Activated T-helper 1 cell treated with anti-CD3 and anti-CD28 coated beads, Interleukin-12 subunit alpha, Interleukin-12 subunit beta, Interleukin-2, Interleukin-4 antibody, amounts not matched to agents 30 ng/mL and 10 ng/mL and 1 ng/mL, durations not matched to agents 14 hours and 24 hours and 36 hours (primary cell): ENCODE measurements around the gene TRIM52. TPM values are rescaled to one million over a fixed set of nuclear protein-coding genes. Genes with fewer than 3 reads are reported as not detected.

ENCODE experiments used
- DNase-seq: peaks from one replicate; pipeline ENCODE4 v3.0.0; 2021; ENCODE audit warnings: low spot score
- H3K27ac Mint-ChIP-seq: one replicate; pipeline ENCODE4 v1.8.0; 2021; ENCODE audit warnings: mild to moderate bottlenecking, mixed read lengths
- H3K27me3 Mint-ChIP-seq: one replicate; pipeline ENCODE4 v1.8.0; 2022; ENCODE audit warnings: mild to moderate bottlenecking, moderate library complexity, mixed read lengths; ENCODE audit not compliant: insufficient read depth
- H3K36me3 Mint-ChIP-seq: one replicate; pipeline ENCODE4 v1.8.0; 2021; ENCODE audit warnings: low read depth, mixed read lengths
- H3K4me1 Mint-ChIP-seq: one replicate; pipeline ENCODE4 v1.8.0; 2021; ENCODE audit warnings: low read depth, mixed read lengths
- H3K4me3 Mint-ChIP-seq: one replicate; pipeline ENCODE4 v1.8.0; 2021; ENCODE audit warnings: mild to moderate bottlenecking, moderate library complexity, mixed read lengths
- H3K9me3 Mint-ChIP-seq: one replicate; pipeline ENCODE4 v1.8.0; 2021; ENCODE audit warnings: mixed read lengths
- intact Hi-C: fragments of 100-400 bp; cut with micrococcal nuclease; formaldehyde crosslinking; loops from one replicate; pipeline ENCODE4 v1.15.1; 2024
- total RNA-seq: library from RNA; stranded (reverse); gene quantifications from 2 replicates; pipeline ENCODE4 v1.2.3, GENCODE V29; 2022

The TRIM52 gene
- total RNA-seq, 1 donor from 2014 or later = 15.3 TPM

DNA sequence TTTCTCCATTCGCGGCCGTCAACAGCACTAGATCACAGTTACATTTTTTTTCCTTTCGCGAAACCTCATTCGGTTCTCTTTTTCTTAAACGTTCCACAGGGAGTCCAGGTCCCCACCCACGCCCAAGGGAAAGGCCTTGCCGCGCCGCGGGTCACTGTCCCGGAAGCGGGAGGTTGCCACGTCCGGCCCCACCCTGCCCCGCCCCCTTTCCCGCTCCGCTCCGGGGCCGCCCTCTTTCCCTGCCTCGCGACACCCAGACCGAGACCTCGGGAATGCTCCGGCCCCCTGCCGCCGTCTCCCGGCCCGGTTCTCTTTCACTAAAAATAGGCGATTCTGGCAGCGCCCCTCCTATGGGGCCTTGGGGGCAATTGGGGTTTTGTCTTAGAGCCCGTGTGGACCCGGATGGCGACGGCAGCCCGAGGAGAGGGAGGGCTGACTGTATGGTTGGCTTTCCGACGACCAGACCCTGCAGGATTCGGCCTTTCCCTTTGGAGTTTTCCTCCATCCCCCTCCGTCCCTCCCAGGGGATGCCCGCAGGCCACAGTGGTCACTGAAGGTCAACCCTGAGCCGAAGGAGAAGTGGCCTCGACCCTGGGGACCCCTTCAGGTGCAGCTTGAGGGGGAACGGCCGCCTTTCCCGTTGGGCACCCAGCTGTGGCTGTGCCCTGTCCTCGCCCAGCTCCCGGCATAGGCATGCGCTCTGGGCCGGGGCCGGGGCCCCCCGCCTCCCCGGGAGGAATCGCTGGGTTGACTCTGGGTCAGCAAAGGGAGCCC, 14.5 kb downstream of the TRIM52 start:
- Mint-ChIP-seq H3K4me3 (peak overlapping the region; percentile 94), H3K4me1 (peaks cover 64% of the 10 kb centered on the region), H3K27me3 (no peaks in the 10 kb centered on the region), H3K27ac (peak overlapping the region; percentile 97), H3K36me3 (peaks cover 41% of the 10 kb centered on the region), H3K9me3 (no peaks in the 10 kb centered on the region)
- intact Hi-C loops = loop anchor here (1.0 to 10.0 kb wide), 5 partner anchors 15 to 1692 kb away; partner anchors contain the start of genes CNOT6, MAPK9, RUFY1 and TRIM52
- peak; percentile 77 for DNase-seq

DNA sequence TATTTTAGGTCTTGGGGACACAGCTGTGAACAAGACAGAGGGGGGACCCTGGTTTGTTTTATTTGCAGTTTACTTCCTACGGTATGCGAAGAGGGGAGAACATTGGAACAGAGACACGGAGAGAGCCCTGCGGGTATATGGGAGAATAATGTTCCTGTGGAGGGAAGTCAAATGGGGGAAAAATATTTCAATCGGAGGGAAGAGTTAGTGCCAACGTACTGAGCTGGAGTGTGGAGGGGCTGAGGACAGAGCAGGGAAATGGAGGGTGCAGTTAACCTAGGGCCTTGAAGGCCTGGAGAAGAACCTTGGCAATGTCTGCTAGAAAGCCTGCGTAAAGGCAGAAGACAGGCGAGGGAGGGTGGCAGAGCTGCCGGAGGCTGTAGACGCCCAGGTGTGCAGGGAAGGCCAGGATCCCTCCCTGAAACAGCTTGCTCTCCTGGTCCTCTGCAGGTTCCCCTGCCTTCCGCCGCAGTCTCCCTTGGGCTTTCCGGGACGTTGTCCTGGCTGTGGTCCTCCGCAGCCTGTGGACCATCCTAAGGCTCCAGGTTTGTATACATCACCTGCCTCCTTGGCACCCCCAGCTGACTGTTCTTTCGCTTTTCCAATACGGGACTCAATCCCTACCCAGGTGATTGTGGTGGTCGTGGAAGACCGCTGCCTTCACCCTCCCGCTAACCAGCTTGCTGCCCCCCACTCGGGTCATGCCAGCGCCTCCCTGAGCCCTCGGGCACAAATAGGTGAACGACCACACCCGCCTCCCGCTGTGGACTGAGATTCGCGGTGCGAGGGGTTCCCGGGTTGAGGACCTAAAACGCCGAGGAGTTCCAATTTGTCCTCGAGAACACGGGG, 15.3 kb downstream of the TRIM52 start:
- DNase-seq = peak; percentile 20
- Mint-ChIP-seq H3K9me3 (no peaks in the 10 kb centered on the region), H3K4me3 (peak overlapping the region; percentile 94), H3K27ac (peak overlapping the region; percentile 97), H3K4me1 (peaks cover 60% of the 10 kb centered on the region), H3K27me3 (no peaks in the 10 kb centered on the region), H3K36me3 (peaks cover 46% of the 10 kb centered on the region)
- intact Hi-C loops = loop anchor here (1.0 to 10.0 kb wide), 5 partner anchors 16 to 1691 kb away; partner anchors contain the start of genes CNOT6, MAPK9, RUFY1 and TRIM52

DNA sequence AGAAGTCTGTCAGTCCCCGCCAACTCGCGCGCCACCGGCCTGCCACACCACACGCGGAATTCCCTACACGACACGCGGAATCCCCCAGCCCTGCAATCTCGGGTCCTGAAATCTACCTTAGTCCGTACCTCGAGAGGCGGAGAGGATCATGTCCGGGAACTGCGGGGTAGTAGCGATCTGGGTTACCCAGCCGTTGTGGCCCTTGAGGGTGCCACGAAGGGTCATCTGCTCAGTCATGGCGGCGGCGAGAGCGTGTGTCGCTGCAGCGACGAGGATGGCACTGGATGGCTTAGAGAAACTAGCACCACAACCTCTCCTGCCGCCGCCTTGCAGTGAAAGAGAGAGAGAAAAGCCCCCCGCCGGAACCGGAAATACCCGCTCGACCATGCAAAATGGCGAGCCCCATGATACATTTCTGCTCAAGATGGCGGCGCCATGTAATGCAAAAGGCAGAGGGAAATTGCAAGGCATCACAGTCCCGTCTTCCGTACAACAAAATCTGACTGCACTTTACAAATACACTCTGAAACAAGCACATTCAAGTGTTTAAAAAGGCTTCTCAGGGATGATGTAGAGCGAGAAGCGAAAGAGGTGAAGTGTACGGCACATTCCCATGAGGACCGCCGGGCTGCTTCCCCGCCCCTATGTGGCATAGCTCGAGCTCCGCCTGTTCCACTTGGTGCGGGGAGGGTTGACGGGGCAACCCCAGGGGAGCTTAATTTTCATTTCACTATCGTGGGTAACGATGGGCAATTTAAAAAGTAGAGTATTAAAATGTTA, 17.2 kb downstream of the TRIM52 start, which contains the start of gene RACK1:
RACK1 (minus strand) TSS at position 343 of the 780 bp plus-strand sequence; CDS start at position 237, 106 bp downstream.
- Mint-ChIP-seq H3K9me3 (no peaks in the 10 kb centered on the region), H3K4me1 (peaks cover 49% of the 10 kb centered on the region), H3K4me3 (peak within 1 kb of the TSS; percentile 96), H3K27me3 (no peaks in the 10 kb centered on the region), H3K27ac (peak within 1 kb of the TSS; percentile 99), H3K36me3 (peaks cover 47% of the 10 kb centered on the region)
- intact Hi-C loops = loop anchor here (1.0 to 10.0 kb wide), 7 partner anchors 20 to 1689 kb away; partner anchors contain the start of genes CNOT6, MAPK9, RUFY1 and TRIM41
- DNase-seq = peak; percentile 82

DNA sequence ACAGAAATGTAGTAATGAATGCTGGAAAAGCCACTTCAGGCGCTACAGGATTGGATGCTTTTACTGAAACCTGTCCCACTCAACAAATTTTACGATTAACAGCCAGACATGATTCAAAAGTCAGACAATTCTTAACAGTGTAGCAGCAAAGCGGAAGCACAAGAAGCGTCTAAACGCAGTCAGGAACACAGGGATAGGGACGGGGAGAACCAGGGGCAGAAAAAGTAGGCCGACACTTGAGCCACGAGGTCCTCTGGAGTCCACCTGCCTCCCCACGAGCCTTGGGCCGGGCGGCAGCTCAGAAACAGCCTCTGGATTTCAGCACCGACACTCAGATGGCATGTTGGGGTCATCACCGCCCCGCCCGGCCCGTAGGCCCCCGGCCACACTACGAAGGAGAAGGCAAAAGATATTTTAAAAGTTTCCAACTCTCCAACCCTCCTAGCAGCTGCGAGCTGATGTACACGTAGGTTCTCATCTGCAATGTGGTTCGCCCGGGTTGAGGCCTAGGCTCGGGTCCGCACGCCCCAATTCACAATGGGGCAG, 17.9 kb downstream of the TRIM52 start:
- no peaks in the 10 kb centered on the region for H3K27me3 Mint-ChIP-seq
- DNase-seq = no peak
- no peaks in the 10 kb centered on the region for H3K9me3 Mint-ChIP-seq
- H3K36me3 Mint-ChIP-seq = peaks cover 51% of the 10 kb centered on the region
- peaks cover 49% of the 10 kb centered on the region for H3K4me1 Mint-ChIP-seq
- H3K4me3 Mint-ChIP-seq = peak overlapping the region; percentile 96
- H3K27ac Mint-ChIP-seq = peak overlapping the region; percentile 99
- intact Hi-C loops = loop anchor here (5.0 to 10.0 kb wide), 5 partner anchors 36 to 1688 kb away; partner anchors contain the start of genes CNOT6, MAPK9, RUFY1 and TRIM7

DNA sequence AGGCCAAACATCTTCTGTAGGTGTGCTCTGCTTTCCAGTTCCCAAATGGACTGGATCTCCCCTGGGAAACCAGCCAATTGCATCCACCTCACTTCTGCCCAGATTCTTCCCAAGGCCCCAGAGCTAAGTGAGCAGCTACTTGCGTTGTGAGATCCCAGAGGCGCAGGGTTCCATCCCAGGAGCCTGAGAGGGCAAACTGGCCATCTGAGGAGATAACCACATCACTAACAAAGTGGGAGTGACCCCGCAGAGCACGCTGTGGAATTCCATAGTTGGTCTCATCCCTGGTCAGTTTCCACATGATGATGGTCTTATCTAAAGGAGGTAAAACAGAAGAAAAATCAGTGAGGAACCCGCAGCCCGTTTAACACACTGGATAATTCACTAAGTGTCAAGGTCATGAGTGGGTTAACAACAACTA, 18.9 kb downstream of the TRIM52 start:
- Mint-ChIP-seq H3K36me3 (peaks cover 59% of the 10 kb centered on the region), H3K4me3 (peak overlapping the region; percentile 96), H3K27ac (peak overlapping the region; percentile 99), H3K4me1 (peaks cover 45% of the 10 kb centered on the region), H3K27me3 (no peaks in the 10 kb centered on the region), H3K9me3 (no peaks in the 10 kb centered on the region)
- no peak for DNase-seq
- intact Hi-C loops = loop anchor here (5.0 to 10.0 kb wide), 5 partner anchors 35 to 1687 kb away; partner anchors contain the start of genes CNOT6, MAPK9, RUFY1 and TRIM7

DNA sequence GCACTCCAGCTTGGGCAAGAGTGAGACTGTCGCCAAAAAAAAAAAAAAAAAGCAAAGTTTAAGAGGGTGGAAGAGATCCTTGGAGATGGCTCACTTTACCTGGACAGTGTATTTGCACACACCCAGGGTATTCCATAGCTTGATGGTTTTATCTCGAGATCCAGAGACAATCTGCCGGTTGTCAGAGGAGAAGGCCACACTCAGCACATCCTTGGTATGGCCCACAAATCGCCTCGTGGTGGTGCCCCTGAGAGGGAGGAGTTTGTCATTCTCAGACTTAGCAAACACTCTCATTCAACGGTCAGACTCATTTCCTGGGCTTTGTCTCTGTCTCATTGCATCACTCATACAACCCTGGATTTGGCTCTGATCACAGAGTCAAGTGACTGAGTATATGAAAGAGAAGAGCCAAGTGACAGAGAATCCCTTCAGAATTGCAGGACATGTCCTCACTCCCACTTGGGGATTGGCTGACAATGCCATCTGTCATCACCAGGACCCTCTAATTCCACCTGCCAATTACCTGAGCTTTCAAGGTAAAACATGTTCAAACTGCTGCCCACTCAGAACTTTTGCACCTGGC, 19.5 kb downstream of the TRIM52 start:
- Mint-ChIP-seq H3K27ac (peak overlapping the region; percentile 99), H3K36me3 (peaks cover 64% of the 10 kb centered on the region), H3K9me3 (no peaks in the 10 kb centered on the region), H3K27me3 (no peaks in the 10 kb centered on the region), H3K4me3 (peak overlapping the region; percentile 96), H3K4me1 (peaks cover 48% of the 10 kb centered on the region)
- peak; percentile 25 for DNase-seq
- intact Hi-C loops = loop anchor here (5.0 to 10.0 kb wide), 5 partner anchors 34 to 1687 kb away; partner anchors contain the start of genes CNOT6, MAPK9, RUFY1 and TRIM7

DNA sequence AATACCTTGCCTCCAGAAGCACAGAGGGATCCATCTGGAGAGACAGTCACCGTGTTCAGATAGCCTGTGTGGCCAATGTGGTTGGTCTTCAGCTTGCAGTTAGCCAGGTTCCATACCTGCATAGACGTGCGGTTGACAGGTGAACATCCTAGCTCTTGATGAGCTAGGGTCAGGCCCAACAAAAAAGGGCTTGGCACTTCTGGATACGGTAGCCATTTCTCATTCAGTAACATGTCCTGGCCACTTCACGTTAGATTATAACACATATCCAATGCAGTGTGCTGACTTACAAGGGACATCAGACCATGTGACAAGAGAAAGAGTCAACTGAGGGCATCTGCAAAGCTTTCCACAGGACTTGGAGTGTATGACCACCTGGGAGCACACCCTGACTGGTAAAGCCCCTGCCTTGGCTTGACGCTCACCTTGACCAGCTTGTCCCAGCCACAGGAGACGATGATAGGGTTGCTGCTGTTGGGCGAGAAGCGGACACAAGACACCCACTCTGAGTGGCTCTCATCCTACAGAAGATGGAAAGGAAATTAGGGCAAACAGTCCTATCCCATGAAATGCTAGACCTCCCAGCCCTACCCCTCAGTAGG, 21.8 kb downstream of the TRIM52 start:
- Mint-ChIP-seq H3K9me3 (no peaks in the 10 kb centered on the region), H3K27ac (peak overlapping the region; percentile 77), H3K27me3 (no peaks in the 10 kb centered on the region), H3K4me1 (peaks cover 34% of the 10 kb centered on the region), H3K4me3 (peak overlapping the region; percentile 66), H3K36me3 (peaks cover 80% of the 10 kb centered on the region)
- DNase-seq = no peak
- intact Hi-C loops = no loop called here

DNA sequence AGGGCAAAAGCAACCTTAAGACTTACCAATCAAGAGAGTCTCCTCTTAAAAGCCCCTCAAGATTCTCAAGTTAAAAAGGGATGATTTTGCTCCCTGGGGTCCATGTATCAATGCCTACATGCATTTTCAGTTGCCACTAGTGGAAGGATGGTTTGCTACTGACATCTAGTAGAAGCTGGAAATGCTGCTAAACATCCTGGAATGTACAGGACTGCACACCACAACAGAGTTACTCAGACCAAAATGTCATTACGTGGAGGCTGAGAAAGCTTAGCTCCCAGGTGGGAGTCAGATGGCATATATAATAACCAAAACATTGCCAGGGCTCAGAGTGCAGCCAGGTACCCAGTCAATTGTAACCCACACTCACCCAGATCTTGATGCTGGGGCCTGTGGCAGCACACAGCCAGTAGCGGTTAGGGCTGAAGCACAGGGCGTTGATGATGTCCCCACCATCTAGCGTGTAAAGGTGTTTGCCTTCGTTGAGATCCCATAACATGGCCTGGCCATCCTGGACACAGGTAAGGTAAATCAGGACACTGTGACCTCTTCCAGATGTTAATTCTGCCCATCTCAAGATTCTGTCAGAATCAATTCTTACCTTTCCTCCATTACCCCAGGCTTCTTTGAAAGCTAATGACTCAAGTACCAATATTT, 23.1 kb downstream of the TRIM52 start:
- no peak overlapping the region for H3K4me3 Mint-ChIP-seq
- no peaks in the 10 kb centered on the region for H3K9me3 Mint-ChIP-seq
- peak overlapping the region; percentile 83 for H3K27ac Mint-ChIP-seq
- intact Hi-C loops = no loop called here
- H3K27me3 Mint-ChIP-seq = no peaks in the 10 kb centered on the region
- no peak for DNase-seq
- H3K4me1 Mint-ChIP-seq = peaks cover 34% of the 10 kb centered on the region
- H3K36me3 Mint-ChIP-seq = peaks cover 71% of the 10 kb centered on the region

DNA sequence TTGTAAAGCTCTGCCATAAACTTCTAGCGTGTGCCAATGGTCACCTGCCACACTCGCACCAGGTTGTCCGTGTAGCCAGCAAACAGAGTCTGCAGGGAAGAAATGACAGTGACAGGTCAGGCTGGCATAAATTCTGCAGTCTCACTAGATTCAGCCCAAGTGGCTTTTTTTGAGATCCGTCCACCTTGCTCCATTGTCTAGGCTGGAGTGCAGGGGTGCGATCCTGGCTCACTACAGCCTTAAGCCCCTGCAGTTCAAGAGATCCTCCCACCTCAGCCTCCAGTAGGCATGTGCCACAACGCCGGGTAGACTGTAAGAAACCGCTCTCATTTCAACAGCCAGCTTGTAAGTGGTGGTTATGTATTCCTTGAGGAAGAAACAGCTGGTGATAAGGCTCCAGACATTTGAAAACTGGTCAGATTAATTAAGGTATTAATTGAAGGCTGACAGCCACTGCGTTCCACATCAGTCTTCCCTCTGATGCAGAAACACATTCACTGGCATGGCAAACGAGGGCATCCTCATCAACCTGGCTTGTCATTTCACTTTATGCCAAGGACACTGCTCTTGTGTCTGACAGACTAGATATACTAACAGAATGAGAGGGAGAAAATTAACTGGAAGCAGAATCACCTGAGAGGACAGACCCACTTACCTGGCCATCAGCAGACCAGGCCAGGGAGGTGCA, 23.8 kb downstream of the TRIM52 start:
- intact Hi-C loops = no loop called here
- H3K4me3 Mint-ChIP-seq = no peak overlapping the region
- H3K9me3 Mint-ChIP-seq = no peaks in the 10 kb centered on the region
- H3K27me3 Mint-ChIP-seq = no peaks in the 10 kb centered on the region
- peaks cover 65% of the 10 kb centered on the region for H3K36me3 Mint-ChIP-seq
- no peak overlapping the region for H3K27ac Mint-ChIP-seq
- peaks cover 32% of the 10 kb centered on the region for H3K4me1 Mint-ChIP-seq
- no peak for DNase-seq

DNA sequence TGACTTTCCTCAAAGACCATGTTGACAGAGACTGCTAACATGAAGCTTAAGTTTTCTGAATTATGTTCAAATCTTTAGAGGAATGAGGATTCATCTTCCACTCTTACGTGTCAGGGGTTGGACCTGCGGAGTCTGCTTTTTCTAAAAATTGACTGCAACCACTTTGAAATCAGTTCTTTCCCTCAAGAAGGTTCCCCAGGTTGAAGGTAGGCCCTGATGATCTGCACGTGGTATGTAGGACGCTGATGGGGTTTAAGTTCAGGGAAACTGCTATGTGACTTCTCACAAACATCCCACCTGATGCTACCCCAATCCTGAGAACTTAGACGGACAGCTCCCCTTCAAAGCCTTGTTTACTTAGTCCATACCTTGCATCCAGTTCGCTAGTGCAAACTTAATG, 24.5 kb downstream of the TRIM52 start:
- Mint-ChIP-seq H3K4me1 (peaks cover 26% of the 10 kb centered on the region), H3K36me3 (peaks cover 62% of the 10 kb centered on the region)

More for the DNA sequence above, 24.5 kb downstream of the TRIM52 start:
- H3K27me3 Mint-ChIP-seq = no peaks in the 10 kb centered on the region
- intact Hi-C loops = no loop called here
- H3K27ac Mint-ChIP-seq = peak overlapping the region; percentile 21
- no peak for DNase-seq
- H3K9me3 Mint-ChIP-seq = no peaks in the 10 kb centered on the region
- H3K4me3 Mint-ChIP-seq = no peak overlapping the region
